OCI-LY1 (cell line): ENCODE data around the gene IFI27L1.

Source experiments
- EZH2 ChIP-seq: fragments of 200-600 bp; sonication (generic), shearing (Covaris generic); IDR thresholded peaks from 2 replicates; pipeline ENCODE4 v1.8.0; 2017; ENCODE audit warnings: borderline replicate concordance, mixed run types, mild to moderate bottlenecking, antibody characterized with exemption, low read length, moderate library complexity, mixed read lengths
- TF ChIP-seq, protein P1 (sequence below): fragments of 200-600 bp; sonication (generic), shearing (Covaris generic); IDR thresholded peaks from 2 replicates; pipeline ENCODE4 v1.5.1; 2017; ENCODE audit warnings: mild to moderate bottlenecking, antibody characterized with exemption, low read length, moderate library complexity, mixed read lengths

DNA sequence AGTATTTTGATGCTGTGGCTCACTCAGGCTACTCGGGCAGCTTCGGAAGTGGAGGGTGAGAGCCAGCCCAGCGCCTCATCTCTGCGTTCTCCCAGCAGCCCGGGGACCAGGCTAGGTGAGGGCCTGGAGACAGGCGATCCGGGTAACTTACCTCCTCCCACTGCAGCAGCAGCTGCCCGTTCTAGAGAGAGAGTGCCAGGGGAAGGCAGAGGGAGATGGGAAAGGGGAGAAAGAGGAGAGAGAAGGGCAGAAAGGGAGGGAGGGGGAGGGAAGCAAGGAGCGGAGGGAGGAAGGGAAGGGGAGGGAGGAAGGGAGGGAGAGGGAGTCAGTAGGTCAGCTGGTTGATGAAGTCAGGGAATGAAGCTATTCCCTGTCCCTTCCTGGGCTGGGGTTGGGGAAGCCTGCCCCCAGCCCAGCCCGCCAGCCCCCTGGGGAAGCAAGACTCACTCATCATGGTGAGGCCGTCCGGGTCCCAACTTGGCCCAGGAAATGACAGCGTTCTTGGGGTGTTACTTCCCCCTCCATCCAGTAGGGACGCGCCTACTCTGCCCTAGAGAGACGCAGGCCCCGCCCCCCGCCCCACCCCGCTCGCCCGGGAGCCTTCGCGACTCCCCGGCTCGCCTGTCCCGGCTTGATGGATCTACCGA, 48.1 kb downstream of the IFI27L1 start, which contains the start of gene IFI27L2:
- TF ChIP-seq, protein P1, sequence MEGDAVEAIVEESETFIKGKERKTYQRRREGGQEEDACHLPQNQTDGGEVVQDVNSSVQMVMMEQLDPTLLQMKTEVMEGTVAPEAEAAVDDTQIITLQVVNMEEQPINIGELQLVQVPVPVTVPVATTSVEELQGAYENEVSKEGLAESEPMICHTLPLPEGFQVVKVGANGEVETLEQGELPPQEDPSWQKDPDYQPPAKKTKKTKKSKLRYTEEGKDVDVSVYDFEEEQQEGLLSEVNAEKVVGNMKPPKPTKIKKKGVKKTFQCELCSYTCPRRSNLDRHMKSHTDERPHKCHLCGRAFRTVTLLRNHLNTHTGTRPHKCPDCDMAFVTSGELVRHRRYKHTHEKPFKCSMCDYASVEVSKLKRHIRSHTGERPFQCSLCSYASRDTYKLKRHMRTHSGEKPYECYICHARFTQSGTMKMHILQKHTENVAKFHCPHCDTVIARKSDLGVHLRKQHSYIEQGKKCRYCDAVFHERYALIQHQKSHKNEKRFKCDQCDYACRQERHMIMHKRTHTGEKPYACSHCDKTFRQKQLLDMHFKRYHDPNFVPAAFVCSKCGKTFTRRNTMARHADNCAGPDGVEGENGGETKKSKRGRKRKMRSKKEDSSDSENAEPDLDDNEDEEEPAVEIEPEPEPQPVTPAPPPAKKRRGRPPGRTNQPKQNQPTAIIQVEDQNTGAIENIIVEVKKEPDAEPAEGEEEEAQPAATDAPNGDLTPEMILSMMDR = no peak
- no peak for TF ChIP-seq EZH2
